Breast epithelium (tissue), 4 donors: ENCODE measurements around the gene TYW5. TPM values are rescaled to one million over a fixed set of nuclear protein-coding genes. Genes with fewer than 3 reads are reported as not detected.
A peak's percentile ranks its signal among the peaks of the same experiment; 100 is the strongest.

ENCODE experiments used
- DNase-seq, 2 donors: peaks; one replicate each; pipeline ENCODE4 v3.0.0-alpha.2; 2019; ENCODE audit warnings: low spot score in 2 of 2
- H3K27ac ChIP-seq, 2 donors: fragments of 200-600 bp; sonication (generic) in 1 of 2; one replicate each; pipeline ENCODE4 v1.5.1; 2016 to 2019; ENCODE audit warnings: mild to moderate bottlenecking in 1 of 2
- H3K27me3 ChIP-seq, 2 donors: fragments of 200-600 bp; sonication (generic) in 1 of 2; one replicate each; pipeline versions ENCODE4 v1.5.1 to v1.6.0; 2017 to 2019; ENCODE audit warnings: control low read depth in 1 of 2, mild to moderate bottlenecking in 1 of 2
- H3K36me3 ChIP-seq: fragments of 200-600 bp; one replicate; pipeline ENCODE4 v1.5.1; 2019
- H3K4me1 ChIP-seq, 2 donors: fragments of 200-600 bp; sonication (generic); one replicate each; pipeline ENCODE4 v1.5.1; 2016 to 2019; ENCODE audit warnings: control low read depth in 1 of 2
- H3K4me3 ChIP-seq, 3 donors: fragments of 200-600 bp; sonication (generic); 1 replicate in 2 of 3; 2 replicates in 1 of 3; pipeline ENCODE4 v1.5.1; 2016 to 2019; ENCODE audit warnings: mild to moderate bottlenecking in 3 of 3, moderate library complexity in 2 of 3
- H3K9me3 ChIP-seq, 2 donors: fragments of 200-600 bp; sonication (generic) in 1 of 2; one replicate each; pipeline ENCODE4 v1.5.1; 2016 to 2019; ENCODE audit warnings: control low read depth in 1 of 2
- CTCF ChIP-seq, 3 donors: fragments of 450-650 bp; IDR thresholded peaks; one replicate each; pipeline ENCODE4 v1.5.1; 2016 to 2017; ENCODE audit warnings: antibody characterized with exemption in 3 of 3, mild to moderate bottlenecking in 3 of 3, moderate library complexity in 3 of 3
- POLR2A ChIP-seq: fragments of 450-650 bp; IDR thresholded peaks from one replicate; pipeline ENCODE4 v1.6.1; 2016; ENCODE audit warnings: antibody characterized with exemption, mild to moderate bottlenecking, moderate library complexity
- POLR2AphosphoS5 ChIP-seq, 3 donors: sonication (generic); formaldehyde crosslinking; IDR thresholded peaks; one replicate each; pipeline ENCODE4 v1.6.1; 2017; ENCODE audit warnings: antibody characterized with exemption in 3 of 3
- intact Hi-C: fragments of 100-400 bp; cut with DNase I; formaldehyde crosslinking; loops from one replicate; pipeline ENCODE4 v1.15.1; 2023; ENCODE audit warnings: low total_unique reads
- total RNA-seq, 3 donors: library from RNA; depleted of rRNA; stranded (reverse); fragments of >200 nt; gene quantifications; one replicate each; pipeline ENCODE4 v1.1.0, GENCODE V29; 2016

Gene TYW5
- total RNA-seq, 3 donors from 2014 or later = 7.2 to 12.9 (median 9.8) TPM

- no peak for DNase-seq
- TF ChIP-seq POLR2A = no peak
- Histone ChIP-seq H3K4me3 (no peak overlapping the region), H3K27ac (no peak overlapping the region), H3K27me3 (no peaks in the 10 kb centered on the region), H3K36me3 (no peaks in the 10 kb centered on the region), H3K4me1 (no peaks in the 10 kb centered on the region), H3K9me3 (no peaks in the 10 kb centered on the region)
- intact Hi-C loops = loop anchor here (10.0 kb wide), 1 partner anchor 499 kb away; no protein-coding TSS in a partner anchor
Observed at GRCh38 chr2:199975273-199975895, 20.1 kb upstream of the TYW5 start.

- Histone ChIP-seq H3K27ac (no peak overlapping the region), H3K4me1 (no peaks in the 10 kb centered on the region), H3K27me3 (no peaks in the 10 kb centered on the region), H3K9me3 (no peaks in the 10 kb centered on the region), H3K36me3 (no peaks in the 10 kb centered on the region), H3K4me3 (no peak overlapping the region)
- no peak for DNase-seq
- intact Hi-C loops = loop anchor here (10.0 kb wide), 1 partner anchor 501 kb away; no protein-coding TSS in a partner anchor
- TF ChIP-seq POLR2A (no peak), CTCF (IDR thresholded peaks at IDR 0.05) (peak in 2 of 3 donors; percentile 30 to 49)
Observed at GRCh38 chr2:199973703-199974102, 18.4 kb upstream of the TYW5 start.

- no peak for TF ChIP-seq POLR2A
- TF ChIP-seq POLR2AphosphoS5 (IDR thresholded peaks at IDR 0.05) = no peak
- TF ChIP-seq CTCF (IDR thresholded peaks at IDR 0.05) = no peak
- intact Hi-C loops = loop anchor here (10.0 kb wide), 1 partner anchor 503 kb away; no protein-coding TSS in a partner anchor
- no peak overlapping the region for H3K4me3 ChIP-seq
- no peaks in the 10 kb centered on the region for H3K27me3 ChIP-seq
- H3K9me3 ChIP-seq = no peaks in the 10 kb centered on the region
- H3K27ac ChIP-seq = no peak overlapping the region
- H3K36me3 ChIP-seq = no peaks in the 10 kb centered on the region
- DNase-seq = no peak
- no peaks in the 10 kb centered on the region for H3K4me1 ChIP-seq
Observed at GRCh38 chr2:199972088-199972626, 16.9 kb upstream of the TYW5 start.

- H3K36me3 ChIP-seq = no peaks in the 10 kb centered on the region
- H3K27me3 ChIP-seq = no peaks in the 10 kb centered on the region
- H3K27ac ChIP-seq = no peak overlapping the region
- TF ChIP-seq CTCF (IDR thresholded peaks at IDR 0.05) = no peak
- no peak for TF ChIP-seq POLR2A
- no peak for TF ChIP-seq POLR2AphosphoS5 (IDR thresholded peaks at IDR 0.05)
- no peak overlapping the region for H3K4me3 ChIP-seq
- H3K4me1 ChIP-seq = no peaks in the 10 kb centered on the region
- intact Hi-C loops = no loop called here
- no peak for DNase-seq
- H3K9me3 ChIP-seq = no peaks in the 10 kb centered on the region
Observed at GRCh38 chr2:199968126-199968525, 12.8 kb upstream of the TYW5 start.

- Histone ChIP-seq H3K4me1 (no peaks in the 10 kb centered on the region), H3K9me3 (no peaks in the 10 kb centered on the region), H3K27me3 (no peaks in the 10 kb centered on the region), H3K27ac (no peak overlapping the region), H3K4me3 (no peak overlapping the region), H3K36me3 (peaks cover 6% of the 10 kb centered on the region)
- TF ChIP-seq POLR2A (no peak), POLR2AphosphoS5 (IDR thresholded peaks at IDR 0.05) (no peak), CTCF (IDR thresholded peaks at IDR 0.05) (no peak)
- no peak for DNase-seq
- intact Hi-C loops = no loop called here
Observed at GRCh38 chr2:199966976-199967375, 11.7 kb upstream of the TYW5 start.
